Activated gamma-delta T cell (primary cell): ENCODE data around the gene ZNF384.

ENCODE experiments used
- DNase-seq: peaks from one replicate; lab custom pipeline; 2025; lab: John Stamatoyannopoulos, UW

Gene ZNF384

DNA sequence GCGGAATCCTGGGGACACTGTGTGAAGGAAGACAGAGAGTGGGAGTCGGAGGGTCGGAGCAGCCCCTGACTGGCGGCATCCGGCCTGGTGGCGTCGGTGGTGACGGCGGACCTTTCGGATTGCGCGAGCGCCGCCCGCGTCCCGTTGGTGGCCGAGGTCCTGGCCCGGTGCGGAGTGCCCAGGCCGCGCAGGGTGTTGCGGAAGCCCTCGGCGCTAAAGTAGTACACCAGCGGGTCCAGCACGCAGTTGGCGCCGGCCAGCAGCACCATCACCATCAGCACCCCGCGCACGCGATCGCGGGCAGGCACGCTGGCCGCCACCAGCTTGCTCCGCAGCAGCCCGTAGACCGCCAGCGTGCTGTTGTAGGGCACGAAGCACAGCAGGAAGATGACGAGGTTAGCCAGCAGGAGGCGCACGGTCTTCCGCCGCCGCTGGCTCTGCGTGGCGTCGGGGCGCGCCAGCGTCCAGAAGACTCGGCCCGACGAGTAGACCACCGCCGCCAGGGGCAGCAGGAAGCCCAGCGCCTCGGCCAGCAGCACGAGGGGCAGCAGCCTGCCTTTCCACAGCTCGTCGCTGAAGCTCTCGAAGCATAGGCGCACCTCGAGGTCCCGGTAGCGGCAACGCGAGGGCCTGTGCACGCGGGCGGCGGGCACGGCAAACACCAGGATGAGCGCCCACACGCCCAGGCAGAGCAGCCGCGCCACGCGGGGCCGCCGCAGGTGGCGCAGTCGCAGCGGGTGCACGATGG, 68.9 kb downstream of the ZNF384 start:
- DNase-seq: no peak

DNA sequence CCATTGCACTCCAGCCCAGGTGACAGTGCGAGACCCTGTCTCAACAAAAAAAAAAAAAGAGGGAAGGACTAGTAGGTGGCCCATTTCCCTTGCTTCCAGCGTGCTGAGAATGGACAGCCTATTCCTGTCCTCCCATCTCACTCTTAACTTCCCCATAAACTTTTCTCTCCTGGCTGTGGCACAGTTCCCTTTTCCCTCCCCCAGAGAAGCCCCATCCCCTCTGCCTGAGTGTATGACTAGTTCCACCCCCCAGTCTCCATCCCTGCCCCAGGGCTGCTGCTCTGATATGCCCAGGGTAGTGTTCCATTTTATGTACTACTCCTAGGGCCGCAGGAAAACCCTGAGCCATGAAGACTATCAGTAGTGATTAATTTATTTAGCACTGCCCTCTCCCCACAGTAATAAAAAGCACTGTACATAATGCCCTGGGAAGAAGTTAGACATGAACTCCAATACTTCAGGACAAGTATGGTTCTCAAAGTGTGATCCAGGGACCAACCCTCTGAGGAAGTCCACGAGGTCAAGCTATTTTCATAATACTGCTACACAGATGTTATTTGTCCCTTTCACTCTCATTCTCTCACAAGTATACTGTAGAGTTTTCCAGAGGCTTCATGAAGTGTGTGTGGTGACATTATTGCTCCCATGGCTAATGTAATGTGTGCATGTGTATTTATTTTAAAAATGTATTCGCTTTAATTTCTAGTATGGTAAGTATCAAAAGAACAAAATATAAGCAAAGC, 70.5 kb downstream of the ZNF384 start:
- no peak for DNase-seq
